HL-60/S4 treated with phorbol 12-myristate 13-acetate at 8.2 ng/mL for 4 days and 3 days (cell line): ENCODE measurements around the gene SNX5.

Source experiments
- in situ Hi-C: fragments of 300-500 bp; cut with MboI; formaldehyde crosslinking; loops from 2 replicates; pipeline ENCODE4 v1.15.0; 2022; ENCODE audit warnings: low sequenced_read_pairs

SNX5 gene

GRCh38 chr20:17892189-17892938 lies 76.2 kb downstream of the SNX5 start:
- in situ Hi-C loops: loop anchor here (25.0 kb wide), 2 partner anchors 205 to 380 kb away; partner anchors contain the start of genes BANF2 and RRBP1
